ENCODE data around the gene ANGPTL4. TPM values are rescaled to one million over a fixed set of nuclear protein-coding genes. Genes with fewer than 3 reads are reported as not detected.

The ANGPTL4 gene
- total RNA-seq, 1 experiment from 2014 or later = not detected

DNA sequence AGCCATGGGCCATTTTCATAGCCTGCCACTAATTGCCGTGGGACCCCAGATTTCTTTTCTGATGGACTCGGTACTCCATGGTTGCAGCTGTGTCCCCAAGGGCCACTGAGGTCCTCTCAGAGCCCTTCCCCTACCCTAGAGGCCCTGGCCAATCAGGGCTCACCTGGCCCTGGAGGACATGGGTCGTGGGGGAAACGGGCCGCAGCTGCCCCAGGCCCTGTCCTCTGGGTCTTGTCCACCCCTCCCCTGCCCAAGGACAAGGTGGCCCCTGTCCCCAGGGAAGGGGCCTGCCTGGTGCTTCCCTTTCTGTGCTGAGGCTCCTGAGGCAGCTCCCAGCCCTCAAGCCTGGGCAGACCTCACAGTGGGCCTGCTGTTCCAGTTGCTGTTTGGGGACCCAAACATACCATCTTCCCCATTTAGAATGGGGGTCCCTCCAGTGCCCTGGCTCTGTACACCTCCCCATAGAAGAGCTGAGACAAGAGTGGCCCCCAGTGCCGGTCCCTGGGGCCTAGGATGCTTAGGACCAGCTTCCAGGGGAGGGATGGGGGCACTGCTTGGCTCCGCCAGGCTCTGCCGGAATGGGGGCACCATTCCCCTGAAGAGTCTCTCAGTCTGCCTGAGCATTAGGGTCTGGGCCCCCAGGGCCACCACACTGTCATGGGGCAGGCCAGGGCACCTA is 29.4 kb downstream of the ANGPTL4 start:
- BruUV-seq (replicated peaks) = no TSS peak
- TF ChIP-seq CTCF (conservative IDR thresholded peaks at IDR 0.05) = no peak
- no peak for TF ChIP-seq EZH2 (IDR thresholded peaks at IDR 0.05; ENCODE audit: low read depth)
- Histone ChIP-seq H3K4me3 (no peak overlapping the region), H3K4me1 (replicated peaks; ENCODE audit: insufficient read depth) (peaks cover 34% of the 10 kb centered on the region), H3K79me2 (ENCODE audit: low read depth) (peaks cover 81% of the 10 kb centered on the region), H3F3A (ENCODE audit: insufficient read depth, low read depth) (peaks cover 19% of the 10 kb centered on the region; the same call in 1 of the 2 replicates), H3K27ac (no peak overlapping the region), H3K4me2 (no peak overlapping the region), H3K9me3 (ENCODE audit: insufficient read depth, low read depth) (no peaks in the 10 kb centered on the region), H3K9me2 (ENCODE audit: insufficient read depth) (no peaks in the 10 kb centered on the region), H3K27me3 (ENCODE audit: insufficient read depth, low read depth) (no peaks in the 10 kb centered on the region), H3K36me3 (ENCODE audit: low read depth) (no peaks in the 10 kb centered on the region), H4K20me1 (ENCODE audit: insufficient read depth) (peaks cover 71% of the 10 kb centered on the region), H2AFZ (no peak overlapping the region)
- DNase-seq = no peak
- CTCF ChIA-PET = interaction anchor here (0.8 kb wide), 1 partner anchor 20 kb away, joined by 5 read pairs; the partner anchor contains the start of gene MARCHF2
- POLR2A ChIA-PET (ENCODE audit: unreplicated experiment) = no interaction called here
- intact Hi-C loops (cut with micrococcal nuclease; ENCODE audit: unreplicated experiment) = no loop called here

- Histone ChIP-seq H3K4me3 (no peak overlapping the region), H4K20me1 (ENCODE audit: insufficient read depth) (peaks cover 77% of the 10 kb centered on the region), H2AFZ (no peak overlapping the region), H3K79me2 (ENCODE audit: low read depth) (peaks cover 81% of the 10 kb centered on the region), H3K9me3 (ENCODE audit: insufficient read depth, low read depth) (no peaks in the 10 kb centered on the region), H3K4me1 (replicated peaks; ENCODE audit: insufficient read depth) (peaks cover 29% of the 10 kb centered on the region), H3F3A (ENCODE audit: insufficient read depth, low read depth) (peaks cover 23% of the 10 kb centered on the region; the same call in 1 of the 2 replicates), H3K27me3 (ENCODE audit: insufficient read depth, low read depth) (no peaks in the 10 kb centered on the region), H3K9me2 (ENCODE audit: insufficient read depth) (no peaks in the 10 kb centered on the region), H3K27ac (peak overlapping the region; percentile 24; the same call in 1 of the 2 replicates), H3K4me2 (no peak overlapping the region), H3K36me3 (ENCODE audit: low read depth) (no peaks in the 10 kb centered on the region)
- TF ChIP-seq CTCF (conservative IDR thresholded peaks at IDR 0.05) (no peak), EZH2 (IDR thresholded peaks at IDR 0.05; ENCODE audit: low read depth) (no peak)
- ChIA-PET POLR2A (ENCODE audit: unreplicated experiment) (no interaction called here), CTCF (interaction anchor here (0.8 kb wide), 1 partner anchor 19 kb away, joined by 5 read pairs; the partner anchor contains the start of gene MARCHF2)
- BruUV-seq (replicated peaks) = no TSS peak
- intact Hi-C loops (cut with micrococcal nuclease; ENCODE audit: unreplicated experiment) = no loop called here
- DNase-seq = no peak
These were observed 29.9 kb downstream of the ANGPTL4 start for GRCh38 chr19:8393871-8394250.

DNA sequence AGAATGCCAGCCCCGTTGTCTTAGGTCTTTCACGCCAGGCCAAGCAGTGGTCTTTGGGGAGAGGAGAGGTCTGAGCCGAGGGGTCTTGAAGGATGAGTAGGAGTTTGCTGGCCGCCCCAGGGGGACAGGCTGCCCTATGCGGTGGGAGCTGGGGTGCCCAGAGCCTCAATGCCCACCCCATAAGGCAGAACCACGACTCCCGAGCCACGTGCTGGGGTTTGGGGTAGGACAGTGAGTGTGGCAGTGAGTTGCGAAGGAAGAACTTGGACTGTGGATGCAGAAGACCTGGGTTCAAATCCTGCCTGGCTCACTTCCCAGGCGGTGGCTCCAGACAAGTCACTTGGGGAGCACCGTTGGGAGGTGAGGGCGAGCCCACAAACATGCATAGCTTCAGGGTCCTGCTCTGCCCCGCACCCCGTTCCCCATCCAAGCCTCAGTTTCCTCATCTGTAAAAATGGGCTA is 31.7 kb downstream of the ANGPTL4 start:
- Histone ChIP-seq H3K9me2 (ENCODE audit: insufficient read depth) (no peaks in the 10 kb centered on the region), H3K27ac (no peak overlapping the region), H3K4me2 (no peak overlapping the region), H3K9me3 (ENCODE audit: insufficient read depth, low read depth) (no peaks in the 10 kb centered on the region), H3K79me2 (ENCODE audit: low read depth) (peaks cover 78% of the 10 kb centered on the region), H3K36me3 (ENCODE audit: low read depth) (no peaks in the 10 kb centered on the region; the same call in 1 of the 2 replicates), H3K27me3 (ENCODE audit: insufficient read depth, low read depth) (no peaks in the 10 kb centered on the region), H3K4me3 (no peak overlapping the region), H4K20me1 (ENCODE audit: insufficient read depth) (peaks cover 93% of the 10 kb centered on the region), H3F3A (ENCODE audit: insufficient read depth, low read depth) (peaks cover 24% of the 10 kb centered on the region; the same call in 1 of the 2 replicates), H3K4me1 (replicated peaks; ENCODE audit: insufficient read depth) (peaks cover 24% of the 10 kb centered on the region), H2AFZ (no peak overlapping the region)
- DNase-seq = no peak
- ChIA-PET POLR2A (ENCODE audit: unreplicated experiment) (no interaction called here), CTCF (no interaction called here)
- intact Hi-C loops (cut with micrococcal nuclease; ENCODE audit: unreplicated experiment) = no loop called here
- BruUV-seq (replicated peaks) = no TSS peak
- TF ChIP-seq EZH2 (IDR thresholded peaks at IDR 0.05; ENCODE audit: low read depth) = no peak
- no peak for TF ChIP-seq CTCF (conservative IDR thresholded peaks at IDR 0.05)

All from PC-9 (cell line).